Measurements from ENCODE around the gene ASTL.

The ASTL gene

GRCh38 chr2:96099861-96100798, 38.2 kb downstream of the ASTL start:
- no peak overlapping the region for H3K27ac ChIP-seq
- TF ChIP-seq, protein P1, sequence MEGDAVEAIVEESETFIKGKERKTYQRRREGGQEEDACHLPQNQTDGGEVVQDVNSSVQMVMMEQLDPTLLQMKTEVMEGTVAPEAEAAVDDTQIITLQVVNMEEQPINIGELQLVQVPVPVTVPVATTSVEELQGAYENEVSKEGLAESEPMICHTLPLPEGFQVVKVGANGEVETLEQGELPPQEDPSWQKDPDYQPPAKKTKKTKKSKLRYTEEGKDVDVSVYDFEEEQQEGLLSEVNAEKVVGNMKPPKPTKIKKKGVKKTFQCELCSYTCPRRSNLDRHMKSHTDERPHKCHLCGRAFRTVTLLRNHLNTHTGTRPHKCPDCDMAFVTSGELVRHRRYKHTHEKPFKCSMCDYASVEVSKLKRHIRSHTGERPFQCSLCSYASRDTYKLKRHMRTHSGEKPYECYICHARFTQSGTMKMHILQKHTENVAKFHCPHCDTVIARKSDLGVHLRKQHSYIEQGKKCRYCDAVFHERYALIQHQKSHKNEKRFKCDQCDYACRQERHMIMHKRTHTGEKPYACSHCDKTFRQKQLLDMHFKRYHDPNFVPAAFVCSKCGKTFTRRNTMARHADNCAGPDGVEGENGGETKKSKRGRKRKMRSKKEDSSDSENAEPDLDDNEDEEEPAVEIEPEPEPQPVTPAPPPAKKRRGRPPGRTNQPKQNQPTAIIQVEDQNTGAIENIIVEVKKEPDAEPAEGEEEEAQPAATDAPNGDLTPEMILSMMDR (IDR thresholded peaks at IDR 0.05), result no peak

DNA sequence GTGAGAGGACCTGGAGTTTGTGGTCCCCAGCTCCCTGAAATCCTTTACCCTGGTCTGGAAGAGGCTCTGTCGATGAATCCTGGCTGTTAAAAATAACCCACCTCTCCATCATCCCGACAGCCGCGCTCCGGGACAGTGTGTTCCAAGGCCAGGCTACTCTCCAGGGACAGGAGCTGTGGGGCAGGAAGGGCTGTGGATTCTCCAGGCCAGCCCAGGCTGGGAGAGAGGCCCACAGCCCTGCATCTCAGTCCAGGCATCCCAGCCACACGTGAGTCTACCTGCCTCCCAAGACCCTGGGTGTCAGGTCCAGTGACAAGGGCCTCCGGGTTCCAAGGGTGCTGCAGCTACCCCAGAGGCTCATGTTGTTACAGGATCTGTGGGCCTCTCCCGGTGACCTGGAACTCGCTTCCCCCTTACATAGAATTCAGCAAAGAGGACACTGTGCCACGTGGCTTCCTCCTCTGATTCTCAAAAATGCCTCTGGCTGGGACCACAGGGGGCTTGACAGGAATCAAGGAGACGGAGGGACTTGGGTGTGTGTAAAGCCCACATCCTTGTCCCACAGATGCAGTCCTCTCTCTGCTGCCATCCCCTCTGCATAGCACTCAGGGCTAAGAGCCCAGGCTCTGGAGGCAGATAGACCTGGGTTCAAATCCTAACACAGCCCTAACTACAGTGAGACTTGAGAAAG, 39.3 kb downstream of the ASTL start:
- Histone ChIP-seq H3K36me3 (no peaks in the 10 kb centered on the region), H3K27ac (no peak overlapping the region), H3K4me1 (ENCODE audit: control insufficient read depth in 1 of 2, insufficient read depth in 1 of 2, low read depth in 1 of 2, low read length in 1 of 2) (no peaks in the 10 kb centered on the region), H3K27me3 (no peaks in the 10 kb centered on the region), H3K9me3 (no peaks in the 10 kb centered on the region), H3K4me3 (ENCODE audit: low read depth in 1 of 2, low read length in 1 of 2) (no peak overlapping the region)
- TF ChIP-seq, protein P1 (IDR thresholded peaks at IDR 0.05), result no peak

More at GRCh38 chr2:96099861-96100798, 38.2 kb downstream of the ASTL start:
- H3K4me3 ChIP-seq (ENCODE audit: low read depth in 1 of 2, low read length in 1 of 2), result no peak overlapping the region
- no peaks in the 10 kb centered on the region for H3K4me1 ChIP-seq (ENCODE audit: control insufficient read depth in 1 of 2, insufficient read depth in 1 of 2, low read depth in 1 of 2, low read length in 1 of 2)
- no peaks in the 10 kb centered on the region for H3K36me3 ChIP-seq
- peaks cover 3% of the 10 kb centered on the region for H3K9me3 ChIP-seq
- H3K27me3 ChIP-seq, result no peaks in the 10 kb centered on the region

GRCh38 chr2:96097951-96098823, 40.1 kb downstream of the ASTL start:
- TF ChIP-seq, protein P1 (IDR thresholded peaks at IDR 0.05), result no peak
- no peaks in the 10 kb centered on the region for H3K9me3 ChIP-seq
- peaks cover 0 to under 1% of the 10 kb centered on the region in 2 experiments for H3K4me1 ChIP-seq (ENCODE audit: control insufficient read depth in 1 of 2, insufficient read depth in 1 of 2, low read depth in 1 of 2, low read length in 1 of 2)
- H3K4me3 ChIP-seq (ENCODE audit: low read depth in 1 of 2, low read length in 1 of 2), result no peak overlapping the region
- H3K36me3 ChIP-seq, result no peaks in the 10 kb centered on the region
- no peaks in the 10 kb centered on the region for H3K27me3 ChIP-seq
- H3K27ac ChIP-seq, result no peak overlapping the region

- H3K27ac ChIP-seq, result no peak overlapping the region
- H3K4me3 ChIP-seq (ENCODE audit: low read depth in 1 of 2, low read length in 1 of 2), result no peak overlapping the region
- no peaks in the 10 kb centered on the region for H3K36me3 ChIP-seq
- TF ChIP-seq, protein P1 (IDR thresholded peaks at IDR 0.05), result no peak
- H3K9me3 ChIP-seq, result no peaks in the 10 kb centered on the region
- H3K27me3 ChIP-seq, result no peaks in the 10 kb centered on the region
- peaks cover 7 to 8% of the 10 kb centered on the region in 2 experiments for H3K4me1 ChIP-seq (ENCODE audit: control insufficient read depth in 1 of 2, insufficient read depth in 1 of 2, low read depth in 1 of 2, low read length in 1 of 2)
These were observed 40.9 kb downstream of the ASTL start for GRCh38 chr2:96097441-96097840.

- Histone ChIP-seq H3K4me3 (ENCODE audit: low read depth in 1 of 2, low read length in 1 of 2) (no peak overlapping the region), H3K27me3 (no peaks in the 10 kb centered on the region), H3K36me3 (no peaks in the 10 kb centered on the region), H3K4me1 (ENCODE audit: control insufficient read depth in 1 of 2, insufficient read depth in 1 of 2, low read depth in 1 of 2, low read length in 1 of 2) (peaks cover 9 to 10% of the 10 kb centered on the region in 2 experiments), H3K9me3 (no peaks in the 10 kb centered on the region), H3K27ac (no peak overlapping the region)
- TF ChIP-seq, protein P1 (IDR thresholded peaks at IDR 0.05), result no peak
These were observed 43.1 kb downstream of the ASTL start for GRCh38 chr2:96095116-96095636.

Measured in neutrophil (primary cell).